ENCODE data around the gene TICAM1.
"Not testable (repeated sequence)": the region's sequence is repeated elsewhere in the genome, so short reads cannot be mapped to it uniquely, and the experiment has no call there.

TICAM1 gene

DNA sequence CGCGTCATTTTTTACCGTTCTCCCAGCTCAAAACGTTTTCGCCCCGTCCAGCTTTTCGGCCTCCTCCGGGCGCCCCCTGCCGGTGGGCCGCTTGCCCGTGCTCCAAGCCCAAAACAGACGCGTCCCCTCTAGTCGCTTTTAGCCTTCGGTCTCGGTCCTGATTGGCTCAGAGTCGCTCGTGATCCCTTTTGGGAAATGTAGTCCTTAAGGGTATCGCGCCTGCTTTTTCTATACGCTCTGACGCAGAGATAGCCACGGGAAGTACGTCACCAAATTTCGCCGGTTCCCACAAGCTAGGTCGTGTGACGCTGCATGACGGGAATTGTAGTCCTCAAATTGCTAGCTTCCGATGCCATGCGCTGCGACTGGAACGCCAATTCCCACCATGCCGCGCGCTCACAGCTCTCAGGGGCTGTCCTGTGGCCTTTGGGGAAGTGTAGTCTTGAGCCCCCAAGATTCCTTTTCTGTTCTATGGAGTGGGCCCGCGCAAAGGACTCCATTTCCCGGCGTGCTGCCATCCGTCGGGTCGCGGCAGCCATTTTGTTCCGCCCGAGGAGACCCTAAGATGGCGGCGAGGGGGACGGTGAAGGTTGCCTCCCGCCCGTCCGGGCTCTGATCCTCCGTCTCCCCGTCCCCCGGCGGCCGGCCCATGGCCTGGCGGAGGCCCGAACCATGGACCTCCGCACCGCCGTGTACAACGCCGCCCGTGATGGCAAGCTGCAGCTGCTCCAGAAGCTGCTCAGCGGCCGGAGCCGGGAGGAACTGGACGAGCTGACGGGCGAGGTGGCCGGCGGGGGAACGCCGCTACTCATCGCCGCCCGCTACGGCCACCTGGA, 40.1 kb downstream of the TICAM1 start, which contains the start of gene FEM1A:
FEM1A (plus strand) TSS at position 552 of the 836 bp plus-strand sequence; CDS start at position 673, 121 bp downstream.
- Histone ChIP-seq H3K4me2 (peak within 1 kb of the TSS; percentile 92 to 100 (median 99)), H4K20me1 (peaks cover 0 to 44% (median 29%) of the 10 kb centered on the region in 11 experiments; a peak in 18 of 22 replicates), H3K27me3 (no peaks in the 10 kb centered on the region), H3K36me3 (peaks cover 30 to 42% (median 39%) of the 10 kb centered on the region in 11 experiments), H3K9me3 (replicated peaks in 1 of 11) (no peaks in the 10 kb centered on the region), H3K4me3 (peak within 1 kb of the TSS; percentile 85 to 97 (median 94)), H3K27ac (peak within 1 kb of the TSS; percentile 93 to 99 (median 96)), H3K9ac (peak within 1 kb of the TSS; percentile 93 to 99 (median 98)), H3K4me1 (peaks cover 39 to 65% (median 53%) of the 10 kb centered on the region in 10 experiments)
- no peak for TF ChIP-seq Cebpa-rat (IDR thresholded peaks at IDR 0.05)

DNA sequence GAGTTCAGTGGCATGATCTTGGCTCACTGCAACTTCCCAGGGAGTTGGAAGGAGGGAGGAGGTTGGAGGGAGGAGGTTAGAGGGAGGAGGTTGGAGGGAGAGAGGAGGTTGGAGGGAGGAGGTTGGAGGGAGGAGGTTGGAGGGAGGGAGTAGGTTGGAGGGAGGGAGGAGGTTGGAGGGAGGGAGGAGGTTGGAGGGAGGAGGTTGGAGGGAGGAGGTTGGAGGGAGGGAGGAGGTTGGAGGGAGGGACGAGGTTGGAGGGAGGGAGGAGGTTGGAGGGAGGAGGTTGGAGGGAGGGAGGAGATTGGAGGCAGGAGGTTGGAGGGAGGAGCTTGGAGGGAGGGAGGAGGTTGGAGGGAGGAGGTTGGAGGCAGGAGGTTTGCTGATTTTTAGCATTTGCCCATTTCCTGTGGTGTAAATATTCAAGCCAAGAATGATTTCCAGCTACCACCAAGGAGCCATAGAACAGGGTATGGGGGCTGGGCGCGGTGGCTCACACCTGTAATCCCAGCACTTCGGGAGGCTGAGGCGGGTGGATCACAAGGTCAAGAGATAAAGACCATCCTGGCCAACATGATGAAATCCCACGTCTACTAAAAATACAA, 45.0 kb downstream of the TICAM1 start:
- not testable (repeated sequence) for H3K27me3 ChIP-seq; H3K36me3 ChIP-seq; H3K9me3 ChIP-seq (replicated peaks in 1 of 11); H3K9ac ChIP-seq; H4K20me1 ChIP-seq; H3K4me3 ChIP-seq; H3K27ac ChIP-seq
- Histone ChIP-seq H3K4me1 (peaks cover 5 to 76% (median 49%) of the 10 kb centered on the region in 10 experiments; a peak in 19 of 20 replicates), H3K4me2 (0 out of 22 replicates have a peak overlapping the region, but pooled peaks of 2 of the 11 experiments have one; percentile 10 to 73)

GRCh38 chr19:4781801-4782200, 49.7 kb downstream of the TICAM1 start:
- Histone ChIP-seq H3K4me1 (peaks cover 5 to 79% (median 42%) of the 10 kb centered on the region in 10 experiments; a peak in 19 of 20 replicates), H3K9me3 (replicated peaks in 1 of 11) (peaks cover 5 to 13% (median 9%) of the 10 kb centered on the region in 11 experiments; a peak in 17 of 22 replicates), H3K4me3 (no peak overlapping the region), H4K20me1 (no peaks in the 10 kb centered on the region), H3K27ac (peak overlapping the region in 1 of 11 experiments; percentile 33; a peak in 2 of 22 replicates), H3K27me3 (0 out of 22 replicates have a peak, but pooled peaks cover 0 to 4% (median 0%) of the 10 kb centered on the region in 11 experiments), H3K9ac (peak overlapping the region in 2 of 11 experiments; percentile 4 to 25; a peak in 1 of 22 replicates), H3K4me2 (peak overlapping the region in 9 of 11 experiments; percentile 8 to 85 (median 70); a peak in 17 of 22 replicates), H3K36me3 (no peaks in the 10 kb centered on the region)
- no peak for TF ChIP-seq Cebpa-rat (IDR thresholded peaks at IDR 0.05)

DNA sequence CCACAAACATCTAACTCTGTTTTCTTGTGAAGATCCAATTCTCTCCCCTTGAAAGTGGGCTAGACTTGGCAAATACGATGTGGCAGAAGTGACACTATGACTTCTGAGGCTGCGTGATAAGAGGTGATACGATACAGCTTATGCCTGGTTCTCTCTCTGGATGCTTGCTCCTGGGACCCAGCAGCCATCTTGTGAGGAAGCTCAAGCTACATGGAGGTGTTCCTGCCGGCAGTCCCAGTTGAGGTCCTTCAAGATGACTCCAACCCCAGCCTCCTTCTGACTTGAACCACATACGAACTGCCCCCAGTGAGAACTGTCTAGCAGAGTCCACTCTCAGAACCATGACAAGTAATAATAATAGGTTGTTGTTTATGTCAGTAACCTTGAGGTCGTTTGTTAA, 50.7 kb downstream of the TICAM1 start:
- 0 out of 22 replicates have a peak, but pooled peaks cover 0 to 4% (median 0%) of the 10 kb centered on the region in 11 experiments for H3K27me3 ChIP-seq
- peak overlapping the region in 6 of 11 experiments; percentile 31 to 85 (median 70); a peak in 12 of 22 replicates for H3K4me2 ChIP-seq
- H4K20me1 ChIP-seq, result no peaks in the 10 kb centered on the region
- no peak overlapping the region for H3K4me3 ChIP-seq
- H3K36me3 ChIP-seq, result no peaks in the 10 kb centered on the region
- H3K9me3 ChIP-seq (replicated peaks in 1 of 11), result peaks cover 5 to 15% (median 12%) of the 10 kb centered on the region in 11 experiments; a peak in 18 of 22 replicates
- H3K27ac ChIP-seq, result no peak overlapping the region
- H3K4me1 ChIP-seq, result peaks cover 5 to 85% (median 48%) of the 10 kb centered on the region in 10 experiments; a peak in 19 of 20 replicates
- no peak for TF ChIP-seq Cebpa-rat (IDR thresholded peaks at IDR 0.05)
- H3K9ac ChIP-seq, result no peak overlapping the region

DNA sequence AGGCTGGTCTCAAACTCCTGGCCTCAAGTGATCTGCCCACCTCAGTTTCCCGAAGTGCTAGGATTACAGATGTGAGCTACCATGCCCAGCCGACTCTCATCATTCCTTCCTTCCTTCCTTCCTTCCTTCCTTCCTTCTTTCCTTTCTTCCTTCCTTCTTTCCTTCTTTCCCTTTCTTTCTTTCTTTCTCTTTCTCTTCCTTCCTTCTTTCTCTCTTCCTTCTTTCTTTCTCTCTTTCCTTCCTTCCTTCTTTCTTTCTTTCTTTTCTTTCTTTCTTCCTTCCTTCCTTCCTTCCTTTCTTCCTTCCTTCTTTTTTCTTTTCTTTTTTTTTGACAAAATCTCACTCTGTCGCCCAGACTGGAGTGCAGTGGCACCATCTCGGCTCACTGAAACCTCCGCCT, 53.4 kb downstream of the TICAM1 start:
- Histone ChIP-seq H3K4me1 (peaks cover 7 to 88% (median 54%) of the 10 kb centered on the region in 10 experiments; a peak in 19 of 20 replicates), H3K4me2 (peak overlapping the region in 5 of 11 experiments; percentile 2 to 90 (median 15); a peak in 1 of 22 replicates), H3K9me3 (replicated peaks in 1 of 11) (peaks cover 5 to 19% (median 15%) of the 10 kb centered on the region in 11 experiments; a peak in 18 of 22 replicates), H4K20me1 (peaks cover 0 to 14% (median 0%) of the 10 kb centered on the region in 11 experiments; a peak in 3 of 22 replicates)
- not testable (repeated sequence) for H3K27ac ChIP-seq, H3K27me3 ChIP-seq, H3K9ac ChIP-seq, H3K4me3 ChIP-seq, H3K36me3 ChIP-seq

- no peak for TF ChIP-seq Cebpa-rat (IDR thresholded peaks at IDR 0.05)
Observed at GRCh38 chr19:4776436-4777211, 54.9 kb downstream of the TICAM1 start.

GRCh38 chr19:4775627-4776152, 55.8 kb downstream of the TICAM1 start:
- Histone ChIP-seq H3K27me3 (no peaks in the 10 kb centered on the region; a peak in 1 of 22 replicates), H3K4me2 (peak overlapping the region in 5 of 11 experiments; percentile 14 to 90 (median 85); a peak in 9 of 22 replicates), H3K36me3 (no peaks in the 10 kb centered on the region), H3K9me3 (replicated peaks in 1 of 11) (peaks cover 1 to 16% (median 10%) of the 10 kb centered on the region in 11 experiments; a peak in 18 of 22 replicates), H3K9ac (no peak overlapping the region), H3K4me3 (no peak overlapping the region), H3K4me1 (peaks cover 9 to 84% (median 44%) of the 10 kb centered on the region in 10 experiments; a peak in 19 of 20 replicates), H4K20me1 (peaks cover 0 to 14% (median 0%) of the 10 kb centered on the region in 11 experiments; a peak in 3 of 22 replicates), H3K27ac (no peak overlapping the region)
- TF ChIP-seq Cebpa-rat (IDR thresholded peaks at IDR 0.05), result no peak

More at GRCh38 chr19:4776436-4777211, 54.9 kb downstream of the TICAM1 start:
- H3K27ac ChIP-seq, result no peak overlapping the region
- H3K27me3 ChIP-seq, result no peaks in the 10 kb centered on the region; a peak in 1 of 22 replicates
- H3K9me3 ChIP-seq (replicated peaks in 1 of 11), result peaks cover 5 to 19% (median 15%) of the 10 kb centered on the region in 11 experiments; a peak in 18 of 22 replicates
- H3K4me3 ChIP-seq, result no peak overlapping the region
- peak overlapping the region in 6 of 11 experiments; percentile 8 to 90 (median 44); a peak in 10 of 22 replicates for H3K4me2 ChIP-seq
- peaks cover 0 to 14% (median 0%) of the 10 kb centered on the region in 11 experiments; a peak in 3 of 22 replicates for H4K20me1 ChIP-seq
- no peak overlapping the region for H3K9ac ChIP-seq
- peaks cover 9 to 88% (median 54%) of the 10 kb centered on the region in 10 experiments; a peak in 19 of 20 replicates for H3K4me1 ChIP-seq
- H3K36me3 ChIP-seq, result no peaks in the 10 kb centered on the region
